Measurements from ENCODE around the gene CFH.
"Not testable (repeated sequence)": the region's sequence is repeated elsewhere in the genome, so short reads cannot be mapped to it uniquely, and the experiment has no call there.

CFH gene

DNA sequence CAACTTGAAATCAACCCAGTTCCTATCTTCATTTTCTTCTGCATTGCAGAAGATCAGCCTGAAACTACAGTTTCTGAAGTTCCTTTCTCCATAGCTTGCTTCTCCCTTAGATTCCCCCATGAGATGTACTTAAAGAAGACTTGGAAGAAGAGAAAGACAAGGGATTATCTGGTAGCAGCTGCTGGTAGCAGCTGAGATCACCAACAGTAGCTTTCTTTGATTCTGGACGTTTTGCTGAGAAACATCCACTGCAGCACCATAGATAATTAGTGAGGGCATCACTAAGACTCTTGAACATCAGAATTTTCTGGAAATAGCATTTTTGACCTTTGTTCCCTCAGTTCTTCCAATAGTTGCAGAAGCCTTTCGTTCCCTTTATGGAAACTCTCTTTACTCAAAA is 122.3 kb downstream of the CFH start:
- Histone ChIP-seq H3K4me1 (no peaks in the 10 kb centered on the region), H3K9me3 (replicated peaks in 1 of 11) (no peaks in the 10 kb centered on the region), H3K9ac (no peak overlapping the region), H3K27me3 (no peaks in the 10 kb centered on the region), H4K20me1 (no peaks in the 10 kb centered on the region), H3K27ac (no peak overlapping the region), H3K4me2 (no peak overlapping the region), H3K36me3 (no peaks in the 10 kb centered on the region), H3K4me3 (no peak overlapping the region)
- no peak for TF ChIP-seq Cebpa-rat (IDR thresholded peaks at IDR 0.05)

- no peak within 1 kb of the TSS for H3K4me2 ChIP-seq
- H3K27me3 ChIP-seq: no peaks in the 10 kb centered on the region
- H3K36me3 ChIP-seq: no peaks in the 10 kb centered on the region
- no peak for TF ChIP-seq Cebpa-rat (IDR thresholded peaks at IDR 0.05)
- H4K20me1 ChIP-seq: no peaks in the 10 kb centered on the region
- no peaks in the 10 kb centered on the region for H3K4me1 ChIP-seq
- no peak within 1 kb of the TSS for H3K9ac ChIP-seq
- H3K4me3 ChIP-seq: no peak within 1 kb of the TSS
- no peaks in the 10 kb centered on the region for H3K9me3 ChIP-seq (replicated peaks in 1 of 11)
- H3K27ac ChIP-seq: no peak within 1 kb of the TSS
Observed at GRCh38 chr1:196774603-196775002, 122.8 kb downstream of the CFH start, which contains the start of gene CFHR3. Gene CFHR3 (plus strand): TSS chr1:196774840. CDS start chr1:196774887, 47 bp downstream.

DNA sequence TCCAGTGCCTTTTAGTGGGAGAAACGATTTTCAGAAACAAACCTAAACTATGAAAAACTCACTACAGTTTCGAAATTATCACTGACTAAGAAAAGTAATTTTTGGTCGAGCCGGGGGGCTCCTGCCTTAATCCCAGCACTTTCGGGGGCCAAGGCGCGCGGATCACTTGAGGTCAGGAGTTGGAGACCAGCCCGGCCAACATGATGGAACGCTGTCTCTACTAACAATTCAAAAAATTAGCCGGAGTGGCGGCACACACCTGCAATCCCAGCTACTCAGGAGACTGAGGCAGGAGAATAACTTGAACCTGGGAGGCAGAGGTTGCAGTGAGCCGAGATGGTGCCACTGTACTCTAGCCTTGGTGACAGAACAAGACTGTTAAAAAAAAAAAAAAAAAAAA is 125.8 kb downstream of the CFH start:
- no peaks in the 10 kb centered on the region for H4K20me1 ChIP-seq
- H3K4me2 ChIP-seq: no peak overlapping the region
- no peaks in the 10 kb centered on the region for H3K36me3 ChIP-seq
- no peaks in the 10 kb centered on the region for H3K27me3 ChIP-seq
- no peak overlapping the region for H3K27ac ChIP-seq
- H3K4me3 ChIP-seq: no peak overlapping the region
- no peak overlapping the region for H3K9ac ChIP-seq
- no peaks in the 10 kb centered on the region for H3K4me1 ChIP-seq
- no peaks in the 10 kb centered on the region for H3K9me3 ChIP-seq (replicated peaks in 1 of 11)
- TF ChIP-seq Cebpa-rat (IDR thresholded peaks at IDR 0.05): no peak

DNA sequence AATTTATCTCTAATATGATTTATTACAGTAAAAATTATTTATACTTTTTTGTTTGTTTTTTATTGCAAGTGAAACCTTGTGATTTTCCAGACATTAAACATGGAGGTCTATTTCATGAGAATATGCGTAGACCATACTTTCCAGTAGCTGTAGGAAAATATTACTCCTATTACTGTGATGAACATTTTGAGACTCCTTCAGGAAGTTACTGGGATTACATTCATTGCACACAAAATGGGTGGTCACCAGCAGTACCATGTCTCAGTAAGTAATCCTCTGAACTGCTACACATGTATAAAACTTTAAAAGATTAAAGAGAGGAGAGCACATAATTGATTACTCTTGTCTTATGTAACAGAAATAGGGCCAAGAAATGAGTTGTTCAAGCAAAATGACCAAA is 127.2 kb downstream of the CFH start:
- Histone ChIP-seq H3K9me3 (replicated peaks in 1 of 11) (no peaks in the 10 kb centered on the region), H3K4me1 (no peaks in the 10 kb centered on the region)

GRCh38 chr1:196791252-196791651 is 139.4 kb downstream of the CFH start:
- not testable (repeated sequence) for H3K9me3 ChIP-seq (replicated peaks in 1 of 11); H3K9ac ChIP-seq; H4K20me1 ChIP-seq; H3K4me3 ChIP-seq; H3K4me2 ChIP-seq; H3K36me3 ChIP-seq; H3K27me3 ChIP-seq; H3K27ac ChIP-seq; H3K4me1 ChIP-seq

More for the DNA sequence above, 127.2 kb downstream of the CFH start:
- H3K36me3 ChIP-seq: no peaks in the 10 kb centered on the region
- H3K9ac ChIP-seq: no peak overlapping the region
- no peak overlapping the region for H3K27ac ChIP-seq
- no peak overlapping the region for H3K4me2 ChIP-seq
- TF ChIP-seq Cebpa-rat (IDR thresholded peaks at IDR 0.05): no peak
- H3K4me3 ChIP-seq: no peak overlapping the region
- no peaks in the 10 kb centered on the region for H3K27me3 ChIP-seq
- H4K20me1 ChIP-seq: no peaks in the 10 kb centered on the region

DNA sequence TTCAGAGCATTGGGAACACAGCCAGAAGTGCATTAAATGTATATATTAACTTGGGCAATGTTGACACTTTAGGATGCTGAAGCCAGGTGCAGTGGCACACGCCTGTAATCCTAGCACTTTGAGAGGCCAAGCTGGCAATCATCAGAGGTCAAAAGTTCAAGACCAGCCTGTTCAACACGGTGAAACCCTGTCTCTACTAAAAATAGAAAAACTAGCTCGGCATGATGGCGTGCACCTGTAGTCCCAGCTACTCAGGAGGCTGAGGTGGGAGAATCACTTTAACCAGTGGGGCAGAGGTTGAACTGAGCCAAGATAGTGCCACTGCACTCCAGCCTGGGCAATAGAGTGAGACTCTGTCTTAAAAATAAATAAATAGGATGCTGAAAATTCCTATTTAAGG is 142.3 kb downstream of the CFH start:
- not testable (repeated sequence) for H4K20me1 ChIP-seq; H3K27me3 ChIP-seq; H3K9ac ChIP-seq; H3K9me3 ChIP-seq (replicated peaks in 1 of 11); H3K4me2 ChIP-seq; H3K27ac ChIP-seq; H3K4me3 ChIP-seq; H3K36me3 ChIP-seq; H3K4me1 ChIP-seq
